ELF-1 (cell line): ENCODE measurements around the gene AXDND1.
"Not testable (repeated sequence)": the region's sequence is repeated elsewhere in the genome, so short reads cannot be mapped to it uniquely, and the experiment has no call there.

Experiments
- DNase-seq: peaks from one replicate; pipeline ENCODE4 v3.0.0-alpha.2; 2016; ENCODE audit warnings: low read depth, low spot score

AXDND1 gene

DNA sequence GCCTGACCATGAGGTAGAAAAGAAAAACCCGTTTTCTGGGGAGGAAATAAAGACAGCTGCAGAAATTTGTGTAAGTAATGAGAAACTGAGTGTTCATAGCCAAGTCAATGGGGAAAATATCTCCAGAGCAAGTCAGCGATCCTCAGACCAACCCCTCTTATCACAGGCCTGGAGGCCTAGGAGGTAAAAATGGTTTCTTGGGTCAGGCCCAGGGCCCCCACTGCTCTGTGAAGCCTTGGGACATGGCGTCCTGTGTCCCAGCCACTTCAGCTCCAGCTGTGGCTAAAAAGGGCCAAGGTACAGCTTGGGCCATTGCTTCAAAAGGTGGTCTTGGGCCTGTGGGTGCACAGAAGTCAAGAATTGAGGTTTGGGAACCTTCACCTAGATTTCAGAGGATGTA, 108.9 kb downstream of the AXDND1 start:
- no peak for DNase-seq

DNA sequence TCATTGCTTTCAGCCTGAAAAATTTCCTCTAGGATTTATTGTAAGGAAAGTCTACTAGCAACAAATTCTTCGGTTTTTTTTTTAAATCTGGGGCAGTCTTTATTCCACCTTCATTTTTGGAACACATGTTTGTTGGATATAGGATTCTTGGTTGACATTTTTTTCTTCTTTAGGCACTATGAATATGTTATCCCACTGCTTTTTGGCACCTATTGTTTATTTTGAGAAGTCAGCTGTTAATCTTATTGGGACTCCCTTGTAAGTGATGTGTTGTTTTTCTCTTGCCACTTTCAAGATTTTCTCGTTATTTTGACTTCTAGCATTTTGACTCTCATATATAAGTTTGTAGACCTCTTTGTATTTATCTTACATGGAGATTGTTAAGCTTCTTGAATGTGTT, 110.7 kb downstream of the AXDND1 start:
- DNase-seq, result no peak

DNA sequence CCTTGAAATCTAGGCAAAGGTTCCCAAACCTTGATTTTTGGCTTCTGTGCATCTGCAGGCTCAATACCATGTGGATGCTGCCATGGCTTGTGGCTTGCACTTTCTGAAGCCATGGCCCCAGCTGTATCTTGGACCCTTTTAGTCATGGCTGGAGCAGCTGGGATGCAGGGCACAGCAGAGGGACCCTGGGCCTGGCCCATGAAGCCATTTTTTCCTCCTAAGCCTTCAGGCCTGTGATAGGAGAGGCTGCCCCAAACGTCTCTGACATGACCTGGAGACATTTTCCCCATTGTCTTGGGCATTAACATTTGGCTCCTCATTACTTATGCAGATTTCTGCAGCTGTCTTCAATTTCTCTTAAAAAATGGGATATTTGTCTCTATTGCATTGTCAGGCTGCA, 112.6 kb downstream of the AXDND1 start:
- DNase-seq, result no peak

DNA sequence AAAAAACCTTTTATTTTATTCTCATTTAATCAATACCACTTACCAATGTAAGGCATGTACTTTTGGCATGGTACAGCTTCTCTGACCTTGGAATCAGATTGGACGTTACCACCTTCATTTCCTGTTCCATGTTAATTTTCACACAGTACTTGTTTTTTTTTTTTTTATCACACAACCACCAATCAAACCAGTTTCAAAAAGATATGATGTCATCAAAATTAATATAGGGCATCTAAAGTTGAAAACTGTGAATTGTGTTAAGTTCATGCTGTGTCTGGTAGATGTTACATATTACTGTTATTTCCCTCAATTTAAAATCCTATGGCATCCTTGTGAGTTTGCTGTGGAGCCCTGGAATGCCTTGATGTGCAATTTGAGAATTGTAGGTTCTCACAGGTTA, 124.8 kb downstream of the AXDND1 start:
- no peak for DNase-seq

DNA sequence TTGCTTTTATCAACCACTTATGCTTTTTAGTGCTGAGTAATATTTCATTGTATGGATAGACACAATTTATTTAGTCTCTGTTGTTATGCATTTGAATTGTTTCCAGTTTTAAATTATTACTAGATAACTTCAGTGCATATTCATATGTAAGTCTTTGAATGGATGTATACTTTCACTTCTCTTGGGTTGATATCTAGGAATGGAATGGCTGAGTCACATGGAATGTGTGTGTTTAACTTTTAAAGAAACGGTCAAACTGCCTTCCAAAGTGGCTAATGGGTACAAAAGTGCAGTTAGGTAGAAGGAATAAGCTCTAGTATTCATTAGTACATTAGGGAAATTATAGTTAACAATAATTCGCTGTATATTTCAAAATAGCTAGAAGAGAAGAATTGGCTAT, 127.6 kb downstream of the AXDND1 start:
- no peak for DNase-seq

DNA sequence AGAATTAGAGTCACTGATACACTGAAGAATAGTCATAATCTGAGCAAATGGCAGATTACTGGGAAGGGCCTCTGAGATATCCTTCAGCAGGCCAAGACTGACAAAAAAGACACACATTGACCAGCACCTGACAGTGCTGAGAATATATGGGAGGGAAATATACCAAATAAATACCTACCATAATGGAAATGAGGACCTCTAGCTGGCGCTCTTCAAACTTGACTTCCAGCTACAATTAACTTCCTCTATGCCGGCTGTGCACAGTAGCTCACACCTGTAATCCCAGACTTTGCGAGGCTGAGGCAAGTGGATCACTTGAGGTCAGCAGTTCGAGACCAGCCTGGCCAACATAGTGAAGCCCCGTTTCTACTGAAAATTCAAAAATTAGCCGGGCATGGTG, 140.4 kb downstream of the AXDND1 start:
- DNase-seq, result no peak

DNA sequence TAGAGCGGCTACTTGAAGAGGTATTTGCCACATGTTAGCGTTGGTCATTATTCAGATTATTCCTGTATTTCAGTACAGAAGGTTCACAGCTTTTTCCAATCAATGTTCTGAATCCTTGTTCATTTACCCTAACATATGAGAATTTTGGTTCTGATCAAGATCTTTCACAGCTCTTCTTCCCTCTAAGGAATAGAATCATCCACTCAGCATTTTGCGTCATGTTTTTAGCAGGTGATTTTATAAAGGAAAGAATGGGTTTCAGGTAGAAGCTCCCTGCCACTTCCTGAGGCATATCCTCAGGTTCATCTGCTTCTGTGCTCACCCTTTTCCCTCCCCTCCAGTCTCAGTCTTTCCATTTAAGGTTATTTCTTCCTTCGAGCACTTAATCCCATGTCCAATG, 143.6 kb downstream of the AXDND1 start:
- no peak for DNase-seq

DNA sequence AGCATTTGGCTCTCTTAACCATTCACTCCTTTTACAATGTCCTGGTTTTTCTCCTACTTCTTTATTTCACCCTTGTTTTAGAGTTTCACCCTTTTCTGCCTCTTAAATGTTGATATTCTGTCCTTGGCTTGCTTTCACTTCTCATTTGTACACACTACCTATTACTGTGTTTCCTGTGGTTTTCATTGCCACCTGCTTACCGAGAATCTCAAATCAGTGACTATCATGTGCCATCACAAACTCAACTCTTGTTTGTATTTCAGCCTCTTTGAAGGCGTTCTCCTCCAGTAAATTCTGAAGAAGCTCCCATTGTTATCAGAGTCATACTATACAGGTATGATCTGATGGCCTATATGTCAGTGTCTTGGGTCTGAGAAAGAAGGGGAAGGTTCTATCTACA, 144.3 kb downstream of the AXDND1 start:
- DNase-seq, result no peak

DNA sequence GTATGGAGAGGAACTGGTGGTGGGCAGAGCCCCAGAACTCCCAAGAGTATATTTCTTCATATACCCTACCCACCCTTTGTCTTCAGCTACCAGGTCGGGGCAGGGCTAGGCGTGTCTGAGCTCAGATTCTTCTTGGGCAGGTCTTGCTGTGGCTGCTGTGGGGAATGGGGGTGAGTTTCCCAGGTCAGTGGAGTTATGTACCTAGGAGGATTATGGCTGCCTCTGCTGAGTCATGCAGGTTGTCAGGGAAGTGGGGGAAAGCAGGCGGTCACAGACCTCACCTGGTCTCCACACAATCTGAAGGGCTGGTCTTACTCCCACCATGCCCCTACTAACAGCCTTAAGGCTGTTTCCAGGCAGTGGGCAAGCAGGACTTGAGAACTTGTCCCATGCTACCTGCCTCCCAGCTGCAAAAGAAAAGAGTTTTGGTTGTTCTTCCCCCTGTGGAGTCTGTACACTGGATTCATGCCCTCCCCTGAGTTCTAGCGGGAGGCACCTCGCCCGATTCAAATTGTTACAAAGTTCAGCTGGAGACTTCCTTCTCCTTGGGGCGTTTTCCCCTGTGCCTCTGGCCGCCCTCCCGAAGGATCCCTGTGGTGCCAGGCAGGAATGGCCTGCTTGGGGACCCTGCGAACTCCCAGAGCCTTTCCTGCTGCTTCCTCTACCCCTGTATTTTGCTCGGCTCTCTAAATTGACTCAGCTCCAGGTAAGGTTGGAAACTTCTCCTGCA, 151.4 kb downstream of the AXDND1 start:
- peak; percentile 1 for DNase-seq

DNA sequence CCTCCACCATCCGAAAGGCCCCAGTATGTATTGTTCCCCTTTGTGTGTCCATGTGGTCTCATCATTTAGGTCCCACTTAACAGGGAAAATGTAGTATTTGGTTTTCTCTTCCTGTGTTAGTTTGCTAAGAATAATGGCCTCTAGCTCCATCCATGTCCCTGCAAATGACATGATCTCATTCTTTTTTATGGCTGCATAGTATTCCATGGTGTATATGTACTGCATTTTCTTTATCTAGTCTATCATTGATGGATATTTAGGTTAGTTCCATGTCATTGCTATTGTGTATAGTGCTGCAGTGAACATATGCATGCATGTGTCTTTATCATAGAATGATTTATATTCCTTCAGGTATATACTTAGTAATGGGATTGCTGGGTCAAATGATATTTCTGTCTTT, 152.8 kb downstream of the AXDND1 start:
- not testable (repeated sequence) for DNase-seq

DNA sequence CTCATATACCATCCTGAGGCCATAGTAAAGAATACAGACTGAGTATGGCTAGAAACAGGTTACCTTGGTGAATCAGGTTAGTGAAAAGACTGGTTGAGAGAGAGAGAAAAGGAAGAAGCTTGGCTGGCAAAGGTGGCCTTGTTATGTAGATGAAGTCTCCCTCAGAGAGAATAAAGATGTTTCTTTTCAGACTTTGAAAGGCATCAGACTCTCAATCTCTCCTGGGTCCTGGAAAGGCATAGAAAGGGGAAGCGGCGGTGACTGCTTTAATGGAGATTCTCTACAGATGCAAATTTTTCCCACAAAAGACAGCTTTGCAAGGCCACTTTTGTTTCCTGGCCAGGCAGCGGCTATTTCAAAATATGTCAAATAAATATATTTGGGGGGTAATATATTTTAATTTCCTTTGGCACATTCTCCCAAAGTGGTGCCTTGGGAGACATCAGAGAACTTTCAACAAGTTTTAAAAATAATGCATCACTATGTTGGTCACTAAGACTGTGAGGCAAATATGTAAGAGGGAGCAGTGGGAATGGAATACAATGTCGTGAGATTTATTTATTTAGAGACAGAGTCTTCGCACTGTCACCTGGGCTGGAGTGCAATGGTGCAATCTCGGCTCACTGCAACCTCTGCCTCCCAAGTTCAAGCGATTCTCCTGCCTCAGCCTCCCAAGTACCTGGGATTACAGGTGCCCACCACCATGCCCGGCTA, 163.9 kb downstream of the AXDND1 start:
- peak; percentile 66 for DNase-seq

DNA sequence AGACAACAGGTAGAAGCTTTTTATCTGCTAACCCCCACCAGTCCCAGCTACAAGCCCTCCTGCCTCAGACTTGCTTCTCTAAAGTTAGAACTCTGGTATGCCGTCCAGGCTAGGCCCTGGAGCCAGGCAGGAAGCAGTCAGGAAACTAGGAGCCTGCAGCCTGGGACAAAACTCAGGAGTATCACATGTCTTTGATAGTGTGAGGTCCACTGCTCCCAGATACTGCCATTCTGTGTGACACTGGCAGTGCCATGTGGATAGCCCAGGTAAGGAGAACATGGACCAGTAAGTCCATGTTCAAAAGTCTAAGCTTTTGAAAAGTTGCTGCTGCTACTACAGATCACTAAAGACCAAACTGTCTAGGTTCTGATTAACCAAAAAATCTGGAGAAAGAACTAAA, 164.6 kb downstream of the AXDND1 start:
- no peak for DNase-seq

DNA sequence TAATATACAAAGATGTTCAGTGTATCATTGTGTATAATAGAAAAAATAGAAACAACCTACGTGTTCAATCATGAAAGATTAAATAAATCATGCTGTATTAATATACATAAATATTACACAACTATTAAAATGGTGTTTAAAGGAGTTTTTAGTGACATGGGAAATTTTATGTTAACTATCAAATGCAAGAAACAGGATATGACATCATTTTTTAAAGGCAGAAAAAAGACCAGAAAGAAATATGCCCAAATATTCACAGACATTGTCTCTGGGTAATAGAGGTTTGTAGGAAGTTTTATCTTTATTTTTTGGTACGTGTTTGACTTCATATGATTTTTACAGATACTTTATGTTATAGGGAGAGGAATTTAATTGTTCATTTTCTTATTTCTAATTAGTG, 176.0 kb downstream of the AXDND1 start:
- DNase-seq, result no peak

DNA sequence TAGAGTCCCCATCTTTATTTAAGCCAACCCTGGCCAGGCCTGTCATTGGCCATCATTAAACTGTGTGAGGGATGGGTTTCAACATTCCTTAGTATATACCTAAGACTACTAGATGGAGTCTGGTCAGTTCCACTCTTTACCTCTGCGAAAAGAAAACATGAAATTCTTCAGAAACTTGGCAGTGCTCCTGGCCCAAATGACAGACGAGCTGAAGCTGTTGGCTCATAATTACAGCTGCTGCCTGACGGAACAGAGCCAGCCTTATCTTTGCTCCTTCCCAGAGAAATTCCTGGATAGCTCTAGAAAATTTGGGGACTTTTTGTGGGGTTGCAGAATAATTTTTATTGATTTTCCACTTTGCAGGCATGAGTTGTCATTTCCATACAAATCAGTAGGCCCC, 179.6 kb downstream of the AXDND1 start:
- DNase-seq, result no peak

DNA sequence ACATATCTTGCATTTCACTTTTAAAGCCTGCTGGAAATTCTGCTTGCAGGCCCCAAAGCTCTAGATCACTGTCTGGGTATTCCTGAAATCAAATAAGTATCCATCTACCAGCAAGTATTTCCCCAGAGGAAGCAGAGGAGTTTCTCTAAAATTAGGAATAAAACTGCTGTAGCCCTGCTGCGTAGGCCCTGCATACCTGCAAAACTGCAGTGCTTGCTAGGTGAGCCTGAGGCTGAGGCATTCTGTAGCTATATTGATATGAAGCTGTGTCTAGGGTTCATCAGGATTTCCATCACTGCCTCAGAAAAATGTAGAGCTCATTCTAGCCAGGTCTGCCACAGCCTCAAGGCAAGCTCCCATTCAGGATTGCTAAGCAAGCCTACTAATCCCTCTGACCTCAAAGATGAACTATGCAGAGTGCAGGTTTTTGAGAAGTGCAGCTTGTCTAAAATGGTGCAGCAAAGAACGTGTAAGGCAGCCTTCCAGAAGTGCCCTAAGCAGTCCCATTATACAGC, 181.3 kb downstream of the AXDND1 start:
- DNase-seq, result no peak

DNA sequence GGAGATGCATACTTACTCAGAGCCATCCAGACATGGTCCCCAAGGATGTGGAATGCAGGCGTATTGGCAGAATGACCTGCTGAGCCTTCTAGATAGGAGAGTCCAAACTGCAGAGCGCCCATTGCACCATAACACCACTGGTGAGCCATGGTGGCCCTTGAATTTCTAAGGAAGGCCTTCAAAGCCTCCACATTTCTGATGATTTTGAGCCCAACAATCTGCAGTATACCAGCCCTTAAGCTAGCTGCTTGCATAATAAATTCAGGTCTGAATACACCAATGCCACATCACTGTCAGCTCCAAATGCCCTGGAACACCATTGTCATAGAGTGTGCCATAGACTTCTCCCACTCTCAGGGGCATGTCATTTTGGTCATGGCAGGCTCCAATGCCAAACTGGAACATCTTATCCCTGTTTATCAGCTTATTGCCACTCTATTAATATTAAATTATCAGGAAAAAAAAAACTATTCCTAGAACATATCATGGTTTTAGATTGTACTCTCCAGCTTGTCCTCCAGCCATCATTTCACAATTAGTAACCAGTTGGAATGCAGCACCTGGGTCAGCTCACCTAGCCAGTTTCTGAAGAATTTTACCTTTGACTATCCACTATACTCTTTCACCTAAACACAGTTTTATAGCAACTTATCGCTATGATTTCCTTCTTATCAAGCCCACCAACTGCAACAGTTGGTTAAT, 183.0 kb downstream of the AXDND1 start:
- DNase-seq, result no peak

DNA sequence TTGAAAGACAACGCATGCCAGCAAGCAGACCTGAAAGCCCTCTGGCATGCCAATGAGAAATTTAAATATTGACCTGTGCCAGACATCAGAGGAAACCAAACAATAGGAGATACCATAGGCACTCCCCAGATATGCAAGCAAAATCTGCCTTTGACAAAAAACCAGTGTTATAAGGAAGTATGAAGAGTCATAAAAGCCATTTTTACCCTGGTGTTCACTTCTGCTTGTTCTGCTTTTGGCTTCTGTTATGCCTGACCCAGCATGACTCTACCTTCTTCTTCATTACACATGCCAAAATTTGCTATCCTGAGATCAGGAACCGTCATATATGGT, 183.6 kb downstream of the AXDND1 start:
- no peak for DNase-seq

DNA sequence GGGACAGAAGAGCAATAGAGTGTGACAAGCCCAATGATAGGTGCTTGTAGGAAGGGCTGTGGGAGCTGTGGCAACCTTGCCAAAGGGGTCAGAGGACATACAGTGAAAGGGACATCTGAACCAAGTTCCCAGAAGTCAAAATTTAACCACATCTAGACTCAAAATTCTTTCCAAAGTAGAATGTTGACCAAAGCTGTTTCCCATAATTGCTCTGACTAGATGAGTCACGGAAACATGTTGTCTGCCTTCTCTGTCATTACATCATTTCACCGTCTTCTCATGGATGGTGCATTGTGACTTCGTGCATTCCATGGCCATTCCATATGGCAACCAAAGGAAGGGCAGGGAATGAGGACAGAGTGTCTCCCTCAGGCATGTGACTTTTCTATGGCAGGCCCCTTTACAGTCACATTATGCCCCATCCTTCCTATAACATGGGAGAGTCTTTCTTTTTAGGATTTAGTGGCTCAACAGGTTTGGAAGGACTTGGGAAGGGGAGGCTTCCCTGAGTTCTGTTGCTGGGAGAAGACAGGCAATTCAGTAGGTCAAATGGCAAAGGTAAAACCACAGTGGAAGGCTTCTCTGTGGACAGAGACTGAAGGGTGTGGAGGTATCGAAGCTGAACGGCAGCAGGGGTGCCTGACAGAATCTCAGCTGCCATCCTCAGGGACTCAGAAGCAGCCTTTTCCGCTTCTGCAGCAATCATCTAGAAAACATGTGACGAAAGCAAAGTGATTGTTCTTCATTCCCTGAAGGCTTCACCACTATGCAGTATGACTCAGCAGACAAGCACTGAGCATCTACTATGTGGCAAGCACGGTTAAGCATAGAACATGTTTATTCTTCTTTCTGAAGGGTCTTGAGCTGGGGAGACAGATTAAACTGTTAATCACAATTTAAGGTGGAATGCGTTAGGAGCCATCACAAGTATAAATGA, 185.2 kb downstream of the AXDND1 start:
- DNase-seq, result peak; percentile 30

DNA sequence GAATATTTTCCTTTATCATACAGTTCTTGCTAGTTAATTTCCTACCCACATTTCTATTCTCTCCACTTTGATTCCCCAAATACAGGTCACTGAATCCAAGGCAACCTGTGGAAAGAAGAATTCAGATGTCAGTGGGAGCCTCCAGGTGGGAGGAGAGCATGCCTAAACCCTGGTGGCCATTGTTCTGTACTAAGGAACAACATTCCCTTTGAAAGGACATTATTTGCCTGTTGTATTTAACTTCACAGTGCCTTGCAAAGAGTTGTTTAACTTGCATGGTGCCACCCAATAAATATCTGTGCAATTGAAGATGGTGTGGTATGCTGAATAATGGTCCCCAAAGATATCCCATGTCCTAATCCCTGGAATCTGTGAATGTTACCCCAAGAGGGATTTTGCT, 188.7 kb downstream of the AXDND1 start:
- DNase-seq, result no peak

DNA sequence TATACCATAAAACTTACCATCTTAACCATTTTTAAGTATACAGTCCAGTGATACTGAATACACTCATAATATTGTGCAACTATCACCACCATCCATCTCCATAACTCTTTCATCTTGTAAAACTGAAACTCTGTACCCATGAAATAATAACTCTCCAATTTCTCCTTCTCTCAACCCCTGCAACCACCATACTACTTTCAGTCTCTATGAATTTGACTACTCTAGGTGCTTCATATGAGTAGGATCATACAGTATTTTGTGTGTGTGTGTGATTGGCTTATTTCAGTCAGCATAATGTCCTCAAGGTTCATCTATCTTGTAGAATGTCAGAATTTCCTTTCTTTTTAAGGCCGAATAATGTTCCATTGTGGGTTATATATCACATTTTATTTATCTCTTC, 192.3 kb downstream of the AXDND1 start:
- DNase-seq, result no peak

DNA sequence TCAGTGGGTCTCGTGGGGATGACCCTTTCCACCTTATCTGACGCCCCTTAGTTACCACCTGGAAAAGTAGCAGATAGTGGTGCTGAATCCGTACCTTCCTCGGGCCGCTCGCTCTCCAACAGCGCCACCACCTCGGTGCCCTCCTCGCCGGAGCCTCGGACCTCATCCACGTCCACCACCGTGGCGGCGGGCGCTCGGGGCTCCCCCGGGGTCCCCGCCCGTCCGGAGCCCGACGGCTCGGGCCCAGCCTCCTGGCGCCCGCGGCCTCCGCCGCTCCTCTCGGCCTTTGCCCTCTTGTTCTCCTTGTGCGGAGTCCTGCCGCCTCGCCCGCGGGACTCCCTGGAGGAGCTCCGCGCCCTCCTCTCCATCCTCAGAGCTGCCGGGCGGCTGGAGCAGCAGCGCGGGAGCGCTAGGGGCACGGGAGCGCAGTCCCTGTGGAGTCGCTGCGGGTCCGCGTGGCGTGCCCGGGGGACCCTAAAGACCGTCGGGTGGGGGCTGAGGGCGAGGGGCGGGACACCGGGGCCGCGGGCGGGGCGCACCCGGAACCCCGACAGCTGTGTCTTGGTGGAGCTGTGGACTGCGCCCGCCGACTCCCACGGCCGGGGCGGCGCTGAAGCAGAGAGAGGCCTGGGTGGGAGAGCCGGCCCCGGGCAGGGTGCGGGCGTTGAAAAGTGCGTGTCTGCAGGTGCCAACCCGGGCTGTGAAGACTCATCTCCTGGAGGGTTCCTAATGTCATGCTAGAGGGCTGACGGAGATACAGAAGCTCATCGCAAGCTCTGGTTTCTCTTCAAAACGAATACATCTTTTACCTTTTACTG, 209.9 kb downstream of the AXDND1 start, which contains the start of gene NPHS2:
NPHS2 (minus strand) TSS at position 452 of the 818 bp plus-strand sequence; CDS start at position 368, 84 bp downstream.
- DNase-seq, result no peak
